ENCODE data around the gene KRTAP3-2.

KRTAP3-2 gene

DNA sequence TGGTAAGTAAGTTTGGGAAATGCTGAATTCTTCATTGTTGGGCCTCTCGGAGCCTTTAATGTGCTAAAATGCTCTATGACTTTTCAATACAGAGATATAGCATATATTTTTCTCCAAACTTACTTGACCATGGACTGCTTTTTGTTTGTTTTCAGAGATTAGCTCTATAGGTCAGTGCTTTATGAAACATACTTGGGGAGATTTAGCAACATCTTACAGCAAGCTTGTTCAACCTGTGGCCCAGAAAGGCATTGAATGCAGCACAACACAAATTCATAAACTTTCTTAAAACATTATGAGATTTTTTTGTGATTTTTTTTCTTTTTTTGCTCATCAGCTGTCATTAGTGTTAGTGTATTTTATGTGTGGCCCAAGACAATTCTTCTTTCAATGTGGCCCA lies 10.2 kb upstream of the KRTAP3-2 start:
- FAIRE-seq: no peak

DNA sequence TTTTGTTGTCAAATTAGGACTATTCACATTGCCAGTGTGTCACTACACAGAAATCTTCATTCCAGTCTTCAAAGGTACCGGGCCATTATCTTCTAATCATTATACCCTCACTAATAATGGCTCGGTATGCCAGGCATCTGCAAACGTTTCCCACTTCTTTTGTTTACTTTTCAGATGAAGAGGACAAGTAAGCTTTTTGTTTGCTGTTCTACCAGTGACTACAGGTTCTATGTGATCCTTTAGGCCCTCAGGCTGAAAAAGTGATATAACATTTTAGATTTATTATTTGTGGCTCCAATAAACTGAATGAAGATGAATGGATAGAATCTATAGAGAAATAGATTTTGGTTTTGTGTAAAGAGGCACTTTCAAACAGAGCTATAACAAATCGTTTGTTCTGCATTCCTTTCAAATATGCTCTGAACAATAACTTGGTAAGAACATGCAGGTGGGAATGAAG lies 9.6 kb upstream of the KRTAP3-2 start:
- no peak for FAIRE-seq

DNA sequence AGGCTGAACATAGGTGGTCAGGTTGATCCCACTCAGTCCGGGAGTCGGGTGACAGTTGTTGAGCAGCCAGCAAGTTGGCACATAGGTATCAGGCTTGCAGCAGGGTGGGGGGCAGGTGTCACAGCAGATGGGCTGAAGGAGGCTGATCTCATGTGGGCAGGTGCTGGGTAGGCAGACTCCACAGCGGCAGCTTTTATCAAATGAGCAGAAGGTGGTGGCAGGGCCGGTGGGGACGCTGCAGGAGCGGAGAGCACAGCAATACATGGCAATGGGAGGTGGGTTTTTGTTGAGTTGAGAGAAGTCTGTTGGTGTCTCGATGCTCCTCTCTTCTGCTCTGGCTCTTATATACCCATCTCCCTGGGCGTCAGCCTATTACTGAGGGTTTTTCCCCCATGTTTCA lies 9.1 kb upstream of the KRTAP3-2 start, which contains the start of gene KRTAP3-1:
Gene KRTAP3-1, minus strand, starts transcription at position 318 of the 400 bp plus-strand sequence. Its CDS starts 54 bp downstream, at position 264.
- FAIRE-seq: no peak

DNA sequence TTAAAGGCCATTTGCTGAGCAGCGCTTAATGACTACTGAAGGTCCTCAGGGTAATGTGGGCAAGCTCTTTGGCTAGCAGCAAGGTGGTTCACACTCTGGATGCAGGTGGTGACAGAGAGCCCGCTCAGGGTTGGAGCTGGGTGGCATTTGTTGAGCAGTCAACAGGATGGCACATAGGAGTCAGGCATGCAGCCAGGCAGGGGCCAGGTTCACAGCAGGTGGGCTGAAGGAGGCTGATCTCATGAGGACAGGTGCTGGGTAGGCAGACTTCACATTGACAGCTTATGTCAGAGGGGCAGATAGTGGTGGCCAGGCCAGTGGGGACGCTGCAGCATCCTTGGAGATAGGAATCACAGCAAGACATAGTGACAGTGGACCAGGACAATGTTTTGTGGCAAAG lies 4.7 kb upstream of the KRTAP3-2 start:
- FAIRE-seq: no peak

DNA sequence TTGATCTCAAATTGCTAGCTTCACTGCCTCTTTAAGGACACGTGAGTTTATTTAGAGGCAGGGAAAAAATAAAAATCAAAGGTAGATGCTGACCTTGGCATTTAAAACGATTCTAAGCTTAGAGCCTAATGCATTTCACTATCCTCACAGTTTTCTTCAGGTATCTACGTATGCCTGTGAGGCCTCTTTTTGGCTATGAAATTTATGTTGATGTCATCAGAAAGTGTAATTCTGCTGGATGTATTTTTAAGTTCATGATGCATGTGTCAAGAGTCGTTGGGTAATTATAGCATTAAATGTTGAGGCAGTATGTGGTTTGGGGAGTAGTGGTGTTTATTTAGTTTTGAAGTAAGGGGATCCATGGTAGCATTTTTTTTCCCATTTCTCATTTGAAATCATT lies 4.2 kb upstream of the KRTAP3-2 start:
- no peak for FAIRE-seq

DNA sequence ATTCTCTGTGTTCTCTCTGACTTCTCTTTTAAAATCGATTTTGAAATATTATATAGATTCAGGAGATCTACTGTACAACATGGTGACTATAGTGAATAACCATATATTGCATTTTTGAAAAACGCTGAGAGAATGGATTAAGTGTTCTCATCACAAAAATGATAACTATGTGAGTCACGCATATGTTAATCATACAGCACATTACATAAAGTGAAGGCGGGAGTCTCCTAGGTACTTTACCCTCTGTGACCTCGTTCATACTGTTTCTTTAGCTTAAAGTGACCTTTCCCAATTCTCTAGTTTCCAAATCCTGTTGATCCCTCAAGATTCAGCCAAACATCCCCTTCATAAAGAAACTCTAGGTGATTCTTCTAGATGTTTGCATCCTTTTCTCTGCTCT lies 3.1 kb upstream of the KRTAP3-2 start:
- no peak for FAIRE-seq

DNA sequence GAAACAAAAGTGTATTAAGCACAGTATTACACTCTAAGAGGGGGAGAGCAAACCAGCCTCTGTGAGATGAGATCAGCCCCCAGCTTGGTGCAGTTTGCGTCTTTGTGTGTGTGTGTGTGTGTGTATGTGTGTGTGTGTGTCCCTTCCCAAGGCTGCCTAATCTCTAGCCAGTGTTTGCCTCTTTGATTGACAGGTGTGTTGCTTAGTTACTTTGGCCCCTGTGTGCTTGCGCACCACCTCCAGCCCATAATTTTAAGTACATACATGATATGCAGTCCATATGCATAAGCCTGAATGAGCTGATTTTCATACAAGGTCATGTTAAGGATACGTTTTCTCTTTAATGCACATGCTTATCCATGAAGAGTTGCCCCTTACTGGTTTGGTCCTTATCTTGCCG lies 2.1 kb upstream of the KRTAP3-2 start:
- no peak for FAIRE-seq

DNA sequence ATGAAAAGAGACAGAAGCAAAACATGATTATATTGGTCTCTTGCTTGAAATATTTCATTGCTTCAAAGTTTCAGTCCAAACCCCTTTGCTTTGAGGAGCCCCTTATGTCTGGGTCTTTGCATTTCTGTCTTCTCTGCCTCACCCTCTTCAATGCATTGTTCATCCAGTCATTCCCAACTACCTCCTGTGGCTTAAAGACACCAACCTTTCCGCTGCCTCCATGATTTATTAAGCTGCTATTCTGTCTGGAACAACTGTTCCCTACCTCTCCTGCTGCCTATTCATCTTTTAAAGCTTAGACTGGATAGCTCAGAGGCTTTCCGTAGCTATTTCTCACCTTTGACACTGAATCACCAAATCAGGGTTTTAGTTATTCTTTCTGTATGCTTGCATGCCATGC lies 2.3 kb downstream of the KRTAP3-2 start:
- no peak for FAIRE-seq

DNA sequence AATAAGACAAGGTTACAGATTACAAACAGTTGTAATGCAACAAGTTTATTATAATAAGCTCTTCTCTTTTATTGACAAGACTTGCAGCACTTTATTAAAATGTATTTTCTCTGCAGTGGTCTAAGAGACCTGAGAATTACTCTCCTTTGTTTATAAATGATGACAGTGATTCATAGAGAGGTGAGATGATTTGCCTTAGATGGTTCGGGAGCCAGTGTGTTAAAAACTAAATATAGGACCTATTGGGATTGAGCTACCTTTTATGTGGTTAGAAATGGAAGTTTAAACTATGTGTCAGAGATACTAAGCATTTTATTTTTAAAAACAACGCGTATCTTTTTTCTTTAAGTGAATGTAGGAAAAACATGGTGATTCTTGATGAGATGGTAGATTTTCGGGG lies 2.9 kb downstream of the KRTAP3-2 start:
- FAIRE-seq: no peak

DNA sequence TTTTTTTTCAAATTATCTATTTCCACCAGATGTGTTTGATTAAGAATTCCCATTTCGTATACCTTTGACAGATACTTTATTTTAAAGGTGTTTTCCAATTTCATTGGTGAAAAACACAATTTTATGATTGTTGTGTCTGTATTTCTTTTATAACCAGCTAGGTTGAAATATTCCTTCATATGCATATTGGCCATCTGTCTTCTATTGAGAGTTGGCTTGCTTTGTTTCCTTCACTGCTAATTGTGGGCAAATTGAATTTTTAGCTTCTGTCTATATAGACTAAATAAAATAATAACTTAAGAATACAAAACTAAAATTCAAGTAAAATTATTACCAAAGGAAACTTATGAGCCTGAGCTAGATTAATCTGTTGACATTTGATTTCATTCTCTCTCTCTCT lies 4.6 kb downstream of the KRTAP3-2 start:
- FAIRE-seq: no peak

DNA sequence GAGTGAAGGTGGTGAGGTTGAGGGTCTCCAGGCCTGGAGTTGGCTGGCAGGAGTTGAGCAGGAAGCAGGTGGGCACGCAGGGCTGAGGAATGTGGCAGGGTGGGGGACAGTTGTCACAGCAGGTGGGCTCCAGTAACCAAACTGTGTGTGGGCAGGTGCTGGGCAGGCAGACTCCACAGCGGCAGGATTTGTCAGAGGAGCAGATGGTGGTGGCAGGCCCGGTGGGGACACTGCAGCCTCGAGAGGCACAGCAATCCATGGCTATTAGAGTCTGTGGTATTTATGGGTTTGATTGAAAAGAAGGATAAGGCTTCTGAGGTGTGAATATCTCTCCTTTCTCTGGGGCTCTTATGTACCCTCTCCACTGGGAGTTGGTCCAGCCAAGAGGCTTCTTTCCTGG lies 5.9 kb downstream of the KRTAP3-2 start, which contains the start of gene KRTAP3-3:
Gene KRTAP3-3, minus strand, starts transcription at position 326 of the 400 bp plus-strand sequence. Its CDS starts 67 bp downstream, at position 259.
- FAIRE-seq: no peak

DNA sequence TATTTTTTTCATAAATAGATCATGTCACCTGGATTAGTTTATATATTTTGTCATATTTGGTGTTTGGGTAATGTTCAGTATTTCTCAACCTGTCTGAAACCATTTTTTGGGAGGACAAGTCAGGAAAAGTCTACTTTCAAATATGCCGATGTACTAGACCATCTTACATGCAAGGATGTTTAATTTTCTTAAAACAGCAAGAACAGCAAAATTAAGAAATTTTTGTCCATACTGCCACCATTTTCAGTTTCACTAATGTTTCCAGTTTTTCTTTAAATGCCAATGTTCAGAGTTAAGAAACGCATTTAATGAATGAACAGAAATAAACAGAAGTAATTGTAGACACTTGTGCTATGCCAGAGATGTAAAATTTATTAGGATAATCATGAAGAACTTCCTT lies 6.6 kb downstream of the KRTAP3-2 start:
- no peak for FAIRE-seq

DNA sequence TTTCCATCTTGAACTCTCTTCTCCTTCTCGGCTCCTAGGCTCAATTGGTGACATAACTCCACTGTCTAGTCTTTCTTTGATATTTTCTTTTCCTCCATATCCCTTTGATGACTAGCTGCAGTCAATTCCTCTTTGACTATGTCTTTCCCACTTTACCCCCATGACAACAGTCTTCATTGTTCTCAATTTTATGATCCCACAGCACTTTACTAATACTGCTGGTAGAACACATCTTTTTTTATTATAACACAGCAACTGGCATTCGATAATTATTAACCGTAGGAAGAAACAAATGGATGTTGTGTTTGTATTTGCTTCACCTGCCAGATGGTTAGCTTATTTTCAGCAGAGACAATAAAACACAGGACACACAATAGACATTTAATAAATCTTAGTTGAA lies 7.0 kb downstream of the KRTAP3-2 start:
- no peak for FAIRE-seq

DNA sequence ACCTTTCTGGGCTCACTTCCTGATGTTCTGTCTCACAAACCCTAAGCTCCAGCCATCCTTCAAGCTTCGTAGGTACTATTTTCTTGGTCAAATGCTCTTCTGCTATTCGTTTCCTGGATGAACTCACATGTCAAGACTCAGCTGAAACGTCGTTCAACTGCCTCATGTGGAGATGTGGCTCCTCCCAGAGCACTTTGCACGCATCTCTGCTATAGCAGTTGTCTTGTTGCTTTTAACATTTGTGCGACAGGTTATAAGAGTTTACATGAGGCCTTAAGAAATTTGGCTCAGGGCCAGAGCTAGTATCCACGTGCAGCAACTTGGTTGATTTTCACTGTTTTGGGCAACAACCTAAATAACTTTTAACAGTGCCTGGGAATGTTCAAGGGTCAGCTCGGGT lies 12.8 kb downstream of the KRTAP3-2 start:
- FAIRE-seq: no peak

DNA sequence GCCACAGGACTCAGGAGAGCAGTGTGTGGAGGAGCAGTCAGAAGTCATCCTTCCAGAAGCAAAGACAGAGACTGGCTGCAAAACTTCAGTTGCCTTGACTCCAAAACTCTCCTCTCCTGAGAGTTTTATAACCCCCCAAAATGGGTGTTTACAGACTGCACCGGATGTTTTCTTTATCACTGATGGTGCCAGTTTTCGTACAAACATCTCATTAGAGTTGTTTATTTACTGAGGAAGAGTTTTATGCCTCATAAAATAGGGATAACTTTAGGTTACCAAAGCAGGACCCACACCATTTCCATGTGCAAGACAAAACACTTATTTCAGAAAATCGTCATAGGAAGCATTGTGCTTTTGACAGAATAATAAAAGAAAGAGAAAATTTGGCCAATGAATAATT lies 15.5 kb downstream of the KRTAP3-2 start, which contains the start of gene KRT40:
Gene KRT40, minus strand, starts transcription at position 101 of the 400 bp plus-strand sequence. Its CDS starts 53 bp downstream, at position 48.
- FAIRE-seq: no peak

DNA sequence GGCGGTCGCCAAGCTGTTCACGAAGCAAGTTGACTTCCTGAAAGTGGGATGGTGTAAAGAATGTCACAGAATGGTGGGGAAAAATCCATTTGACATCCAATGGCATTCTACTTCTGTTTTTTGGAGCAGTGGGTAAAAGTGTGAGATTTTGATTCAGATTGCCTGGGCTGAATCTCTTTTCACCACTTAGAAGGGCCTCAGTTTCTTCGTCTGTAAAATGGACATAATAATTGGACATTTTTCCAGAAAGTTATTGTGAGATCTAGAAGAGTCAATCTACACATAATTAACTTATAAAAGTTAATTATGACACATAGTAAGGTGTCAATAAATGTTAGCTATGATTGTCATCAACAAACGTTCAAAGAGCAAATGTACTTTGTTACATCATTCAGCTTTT lies 18.6 kb downstream of the KRTAP3-2 start:
- FAIRE-seq: no peak

DNA sequence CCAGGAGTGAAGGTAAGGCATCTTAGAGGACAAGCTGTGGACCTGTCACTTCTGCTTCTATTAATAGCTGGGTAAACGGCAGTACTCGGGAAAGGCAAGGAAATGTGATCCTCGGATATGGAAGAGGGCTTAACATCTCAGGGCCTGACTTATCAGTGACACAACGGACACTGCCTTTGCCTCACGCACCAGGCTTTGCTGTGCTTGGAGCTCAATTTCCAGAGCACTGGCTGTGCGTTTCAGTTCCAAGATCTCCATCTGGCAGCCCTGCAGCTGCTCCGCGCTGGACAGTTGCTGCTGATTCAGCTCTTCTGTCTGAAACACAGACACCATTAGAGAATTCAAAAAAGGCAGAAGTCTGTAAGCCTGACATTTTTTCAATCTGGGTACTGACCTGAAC lies 19.1 kb downstream of the KRTAP3-2 start:
- FAIRE-seq: no peak

DNA sequence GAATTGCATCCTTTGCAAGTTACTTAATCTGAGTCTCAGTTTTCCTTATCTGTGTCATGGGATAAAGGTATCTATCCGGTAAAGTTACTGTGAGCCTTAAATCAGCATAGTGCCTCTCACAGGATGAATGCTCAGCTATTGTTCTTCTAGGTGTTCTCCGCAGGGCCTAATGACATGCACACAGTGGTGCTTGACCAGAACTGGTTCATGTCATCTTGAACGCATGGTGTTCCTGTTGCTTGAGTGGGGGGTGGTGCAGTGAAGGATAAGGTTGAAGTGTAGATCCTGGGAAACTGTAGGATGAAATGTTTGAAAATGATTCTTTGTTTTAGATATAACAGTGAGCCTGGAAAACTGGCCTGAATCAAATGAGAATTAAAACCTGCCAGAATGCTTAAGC lies 19.6 kb downstream of the KRTAP3-2 start:
- FAIRE-seq: no peak

DNA sequence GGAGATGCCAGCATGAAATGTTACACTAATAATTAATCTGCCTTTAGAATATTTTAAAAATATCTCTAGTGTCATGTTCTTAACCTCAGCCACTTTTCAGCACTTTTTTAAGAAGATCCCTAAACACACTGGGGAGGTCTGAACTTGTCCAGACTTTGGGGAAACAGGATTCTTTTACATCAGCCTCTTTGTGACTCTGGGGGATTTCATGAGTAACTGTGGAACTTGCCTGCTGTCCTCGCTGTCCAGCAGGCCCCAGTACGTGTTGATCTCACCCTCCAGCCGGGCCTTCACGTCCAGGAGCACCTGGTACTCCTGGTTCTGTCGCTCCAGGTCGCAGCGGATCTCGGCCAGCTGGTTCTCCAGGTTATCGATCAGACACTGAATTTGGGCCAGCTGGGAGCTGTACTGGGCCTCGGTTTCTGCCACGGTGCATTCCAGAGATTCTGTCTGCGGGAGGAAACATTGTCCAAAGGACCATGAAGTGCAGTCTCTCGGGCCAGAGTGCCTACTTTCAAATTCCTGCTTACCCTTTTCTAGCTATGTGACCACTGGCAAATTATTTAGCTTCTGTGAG lies 21.0 kb downstream of the KRTAP3-2 start:
- FAIRE-seq: no peak

DNA sequence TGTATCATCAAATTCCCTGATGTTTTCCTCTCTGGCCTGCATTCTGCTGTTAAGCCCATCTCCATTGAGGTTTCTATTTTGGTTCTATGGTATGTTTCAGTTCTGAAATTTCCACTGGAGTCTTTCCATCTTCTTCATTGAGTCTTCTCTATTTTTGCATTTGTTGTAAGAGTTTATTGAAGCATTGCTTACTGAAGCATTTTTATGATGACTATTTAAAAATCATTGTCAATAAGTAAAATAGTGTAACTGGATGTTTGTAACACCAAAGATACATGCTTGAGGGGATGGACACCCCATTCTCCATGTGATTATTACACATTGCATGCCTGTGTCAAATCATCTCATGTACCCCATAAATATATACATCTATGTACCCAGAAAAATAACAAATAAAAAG lies 24.2 kb downstream of the KRTAP3-2 start:
- no peak for FAIRE-seq

DNA sequence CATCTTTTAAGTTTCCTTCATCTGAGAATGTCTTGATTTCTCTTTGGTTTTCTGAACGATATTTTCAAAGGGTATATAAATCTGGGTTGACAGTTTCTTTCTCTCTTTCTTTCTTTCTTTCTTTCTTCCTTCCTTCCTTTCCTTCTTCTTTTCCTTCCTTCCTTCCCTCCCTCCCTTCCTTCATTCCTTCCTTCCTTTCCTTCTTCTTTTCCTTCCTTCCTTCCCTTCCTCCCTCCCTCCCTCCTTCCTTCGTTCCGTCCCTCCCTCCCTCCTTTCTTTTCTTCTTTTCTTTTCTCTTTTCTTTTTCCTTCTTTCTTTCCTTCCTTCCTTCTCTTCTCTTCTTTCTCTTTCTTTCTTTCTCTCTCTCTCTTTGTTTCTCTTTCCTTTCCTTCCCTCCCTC lies 25.3 kb downstream of the KRTAP3-2 start:
- no peak for FAIRE-seq

DNA sequence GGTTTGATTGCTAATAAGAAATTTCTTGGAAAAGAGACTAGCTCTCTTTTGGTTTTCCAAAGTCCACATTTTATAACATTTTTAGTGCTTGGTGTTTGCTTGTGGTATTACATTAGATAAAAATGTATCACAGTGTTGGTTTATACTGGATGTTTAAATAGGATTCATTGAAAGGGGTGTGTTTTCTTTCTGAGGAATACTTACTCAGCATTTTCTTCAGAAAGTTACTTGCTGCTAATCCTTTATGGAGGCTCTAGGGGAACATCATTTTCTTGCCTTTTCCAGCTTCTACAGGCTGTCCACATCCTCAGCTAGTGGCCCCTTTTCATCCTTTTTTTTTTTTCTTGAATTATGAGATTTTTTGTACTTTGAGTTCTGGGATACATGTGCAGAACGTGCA lies 32.1 kb downstream of the KRTAP3-2 start:
- no peak for FAIRE-seq

DNA sequence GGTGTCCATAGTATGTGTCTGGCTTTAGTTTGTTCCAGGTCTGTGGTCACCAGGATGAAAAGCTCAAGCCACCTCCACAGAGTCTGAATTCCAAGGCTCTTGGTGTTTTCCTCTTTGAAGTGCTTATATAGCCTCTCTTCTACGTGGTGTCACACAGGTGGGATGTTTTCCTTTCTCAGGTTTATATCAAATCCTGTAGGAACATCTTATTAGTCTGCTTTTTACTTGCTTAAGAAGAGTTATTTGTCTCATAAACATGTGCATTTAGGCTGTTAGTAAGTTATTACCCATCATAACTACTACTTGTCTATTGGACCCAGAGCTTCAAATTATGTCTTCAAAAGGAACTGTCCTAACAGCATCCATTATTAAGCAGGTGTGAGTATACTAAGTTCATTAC lies 32.9 kb downstream of the KRTAP3-2 start, which contains the start of gene KRT39:
Gene KRT39, minus strand, starts transcription at position 101 of the 400 bp plus-strand sequence. Its CDS starts 92 bp downstream, at position 9.
- FAIRE-seq: no peak

DNA sequence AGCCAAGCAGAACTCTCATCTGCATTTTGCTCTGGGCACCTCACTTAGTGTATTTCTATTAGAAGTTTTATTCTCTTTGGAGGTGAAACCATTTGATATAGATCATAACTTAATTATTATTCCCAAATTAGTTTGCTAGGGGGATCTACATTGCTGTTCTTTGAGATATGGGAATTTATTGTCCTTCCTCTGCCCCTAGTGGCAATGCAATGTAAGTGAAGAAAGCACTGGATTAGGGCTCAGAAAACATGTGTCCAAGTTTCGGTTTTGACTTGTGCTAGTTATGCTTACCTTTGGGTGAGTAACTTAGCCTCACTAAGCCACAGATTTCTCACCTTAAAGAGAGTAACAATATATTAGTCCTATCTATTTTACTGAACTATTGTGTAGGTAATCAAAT lies 35.9 kb downstream of the KRTAP3-2 start:
- FAIRE-seq: no peak

DNA sequence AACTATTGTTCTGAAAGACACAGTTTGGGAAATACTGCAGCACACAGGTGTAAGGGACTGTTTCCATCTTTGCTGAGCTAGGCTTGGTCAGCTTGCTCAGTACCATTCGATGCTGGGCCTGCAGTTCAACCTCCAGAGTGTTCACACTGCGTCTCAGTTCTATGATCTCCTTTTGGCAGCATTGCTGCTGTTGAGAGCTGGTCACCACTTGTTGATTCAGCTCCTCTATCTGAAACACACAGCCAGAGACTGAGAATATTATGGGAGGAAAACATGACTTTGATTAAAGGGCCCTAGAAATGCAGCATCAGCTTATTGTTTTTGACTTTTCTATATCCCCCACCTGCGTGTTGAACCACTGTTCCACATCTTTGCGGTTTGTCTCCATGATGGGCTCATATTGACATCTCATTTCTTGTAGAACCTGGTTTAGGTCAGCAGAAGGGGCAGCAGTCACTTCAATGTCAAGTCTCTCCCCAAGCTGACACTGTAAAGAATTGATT lies 37.6 kb downstream of the KRTAP3-2 start:
- FAIRE-seq: no peak

All from G401.6 (cell line).